PC-3 (cell line): ENCODE data around the gene CFAP126.

ENCODE experiments used
- EZH2 ChIP-seq: fragments of 300-600 bp; sonication (generic); IDR thresholded peaks from one replicate; pipeline ENCODE4 v1.6.1; 2017; ENCODE audit warnings: antibody characterized with exemption, mild to moderate bottlenecking, low read length; ENCODE audit not compliant: unreplicated experiment
- TF ChIP-seq, protein P1 (sequence below): fragments of 300-600 bp; sonication (generic); conservative IDR thresholded peaks from 2 replicates; pipeline ENCODE4 v1.5.1; 2017; ENCODE audit warnings: antibody characterized with exemption, low read depth, mild to moderate bottlenecking, low read length

GRCh38 chr1:161402446-161402845, 34.8 kb upstream of the CFAP126 start:
- no peak for TF ChIP-seq EZH2
- TF ChIP-seq, protein P1, sequence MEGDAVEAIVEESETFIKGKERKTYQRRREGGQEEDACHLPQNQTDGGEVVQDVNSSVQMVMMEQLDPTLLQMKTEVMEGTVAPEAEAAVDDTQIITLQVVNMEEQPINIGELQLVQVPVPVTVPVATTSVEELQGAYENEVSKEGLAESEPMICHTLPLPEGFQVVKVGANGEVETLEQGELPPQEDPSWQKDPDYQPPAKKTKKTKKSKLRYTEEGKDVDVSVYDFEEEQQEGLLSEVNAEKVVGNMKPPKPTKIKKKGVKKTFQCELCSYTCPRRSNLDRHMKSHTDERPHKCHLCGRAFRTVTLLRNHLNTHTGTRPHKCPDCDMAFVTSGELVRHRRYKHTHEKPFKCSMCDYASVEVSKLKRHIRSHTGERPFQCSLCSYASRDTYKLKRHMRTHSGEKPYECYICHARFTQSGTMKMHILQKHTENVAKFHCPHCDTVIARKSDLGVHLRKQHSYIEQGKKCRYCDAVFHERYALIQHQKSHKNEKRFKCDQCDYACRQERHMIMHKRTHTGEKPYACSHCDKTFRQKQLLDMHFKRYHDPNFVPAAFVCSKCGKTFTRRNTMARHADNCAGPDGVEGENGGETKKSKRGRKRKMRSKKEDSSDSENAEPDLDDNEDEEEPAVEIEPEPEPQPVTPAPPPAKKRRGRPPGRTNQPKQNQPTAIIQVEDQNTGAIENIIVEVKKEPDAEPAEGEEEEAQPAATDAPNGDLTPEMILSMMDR = no peak
